Epithelial cell of prostate (primary cell): ENCODE data around the gene KRTAP10-6.
"Not testable (repeated sequence)": the region's sequence is repeated elsewhere in the genome, so short reads cannot be mapped to it uniquely, and the experiment has no call there.

Experiments used
- DNase-seq: peaks from one replicate; pipeline ENCODE4 v3.0.0-alpha.2; 2011; ENCODE audit warnings: low read depth, low spot score
- H3K27ac ChIP-seq: fragments of 450-650 bp; 2 replicates; pipeline ENCODE4 v1.5.1; 2017; ENCODE audit warnings: mild to moderate bottlenecking

The KRTAP10-6 gene

GRCh38 chr21:44592446-44593311 lies at the start of gene KRTAP10-6:
TSS of gene KRTAP10-6 (minus strand) at chr21:44592505. CDS start at chr21:44592484, 21 bp downstream.
- no peak within 1 kb of the TSS for H3K27ac ChIP-seq
- DNase-seq, result no peak

- H3K27ac ChIP-seq, result no peak overlapping the region
- DNase-seq, result no peak
Measured at GRCh38 chr21:44640761-44641160, 48.5 kb upstream of the KRTAP10-6 start.

- no peak overlapping the region for H3K27ac ChIP-seq
- DNase-seq, result no peak
Measured at GRCh38 chr21:44639331-44639655, 47.0 kb upstream of the KRTAP10-6 start.

GRCh38 chr21:44638506-44639330 lies 46.4 kb upstream of the KRTAP10-6 start:
- H3K27ac ChIP-seq, DNase-seq: not testable (repeated sequence)

- not testable (repeated sequence) for DNase-seq, H3K27ac ChIP-seq
Measured at GRCh38 chr21:44637851-44638348, 45.6 kb upstream of the KRTAP10-6 start.

GRCh38 chr21:44637018-44637850 lies 44.9 kb upstream of the KRTAP10-6 start, which contains the start of gene KRTAP10-10:
TSS of gene KRTAP10-10 (plus strand) at chr21:44637356. CDS start at chr21:44637418, 62 bp downstream.
- no peak within 1 kb of the TSS for H3K27ac ChIP-seq
- no peak for DNase-seq

- no peak for DNase-seq
Measured at GRCh38 chr21:44636209-44637017, 44.1 kb upstream of the KRTAP10-6 start.

GRCh38 chr21:44632067-44632466 lies 39.8 kb upstream of the KRTAP10-6 start:
- no peak for DNase-seq
- H3K27ac ChIP-seq, result no peak overlapping the region

More at GRCh38 chr21:44636209-44637017, 44.1 kb upstream of the KRTAP10-6 start:
- H3K27ac ChIP-seq, result no peak overlapping the region

- H3K27ac ChIP-seq, result no peak overlapping the region
Measured at GRCh38 chr21:44630440-44630839, 38.1 kb upstream of the KRTAP10-6 start.

GRCh38 chr21:44628707-44629391 lies 36.5 kb upstream of the KRTAP10-6 start:
- no peak for DNase-seq
- H3K27ac ChIP-seq, result no peak overlapping the region

More at GRCh38 chr21:44630440-44630839, 38.1 kb upstream of the KRTAP10-6 start:
- DNase-seq, result no peak

GRCh38 chr21:44627831-44628233 lies 35.5 kb upstream of the KRTAP10-6 start:
- H3K27ac ChIP-seq, DNase-seq: not testable (repeated sequence)

GRCh38 chr21:44627181-44627822 lies 35.0 kb upstream of the KRTAP10-6 start:
- not testable (repeated sequence) for H3K27ac ChIP-seq, DNase-seq

- no peak for DNase-seq
- no peak within 1 kb of the TSS for H3K27ac ChIP-seq
Measured at GRCh38 chr21:44626673-44627143, 34.4 kb upstream of the KRTAP10-6 start, which contains the start of gene KRTAP10-9. TSS of gene KRTAP10-9 (plus strand) at chr21:44627093. CDS start at chr21:44627172, 79 bp downstream.

GRCh38 chr21:44626262-44626661 lies 34.0 kb upstream of the KRTAP10-6 start:
- no peak for DNase-seq
- no peak overlapping the region for H3K27ac ChIP-seq

- no peak overlapping the region for H3K27ac ChIP-seq
- no peak for DNase-seq
Measured at GRCh38 chr21:44625756-44626155, 33.5 kb upstream of the KRTAP10-6 start.

- DNase-seq, result no peak
- no peak overlapping the region for H3K27ac ChIP-seq
Measured at GRCh38 chr21:44623575-44623974, 31.3 kb upstream of the KRTAP10-6 start.

- no peak overlapping the region for H3K27ac ChIP-seq
Measured at GRCh38 chr21:44619886-44620285, 27.6 kb upstream of the KRTAP10-6 start.

GRCh38 chr21:44618909-44619308 lies 26.6 kb upstream of the KRTAP10-6 start:
- DNase-seq, result no peak

More at GRCh38 chr21:44619886-44620285, 27.6 kb upstream of the KRTAP10-6 start:
- no peak for DNase-seq

More at GRCh38 chr21:44618909-44619308, 26.6 kb upstream of the KRTAP10-6 start:
- no peak overlapping the region for H3K27ac ChIP-seq
